Eye (tissue), 1 donor: Measurements from ENCODE around the gene DMPK.
A peak's percentile ranks its signal among the peaks of the same experiment; 100 is the strongest.

Experiments used
- DNase-seq: peaks from one replicate; pipeline ENCODE4 v3.0.0-alpha.2; 2015

The DMPK gene

DNA sequence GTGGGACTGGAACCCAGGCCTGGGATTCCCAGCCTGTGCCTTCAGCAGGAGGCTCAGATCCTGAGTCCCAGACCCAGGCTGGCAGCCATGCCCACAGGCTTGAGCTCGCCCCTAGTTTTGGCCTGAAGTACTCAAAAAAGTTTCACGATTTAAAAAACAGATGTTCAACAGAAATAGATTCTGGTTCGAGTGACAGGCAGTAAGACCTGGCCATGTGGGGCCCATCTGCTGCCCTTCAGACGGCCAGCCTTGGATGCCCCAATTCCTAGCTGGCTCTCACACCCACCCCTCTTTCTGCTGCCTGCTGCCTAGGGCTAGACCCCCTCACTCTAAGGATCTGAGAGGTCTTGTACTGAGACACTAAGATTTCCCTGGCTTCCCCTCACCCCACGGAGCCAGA, 2.8 kb upstream of the DMPK start:
- DNase-seq, result no peak

- DNase-seq, result no peak
These were observed 1.8 kb upstream of the DMPK start for GRCh38 chr19:45784096-45784495.

GRCh38 chr19:45782820-45783785, 813 bp upstream of the DMPK start:
- DNase-seq, result no peak

GRCh38 chr19:45781214-45782161, 802 bp downstream of the DMPK start:
- DNase-seq, result no peak

DNA sequence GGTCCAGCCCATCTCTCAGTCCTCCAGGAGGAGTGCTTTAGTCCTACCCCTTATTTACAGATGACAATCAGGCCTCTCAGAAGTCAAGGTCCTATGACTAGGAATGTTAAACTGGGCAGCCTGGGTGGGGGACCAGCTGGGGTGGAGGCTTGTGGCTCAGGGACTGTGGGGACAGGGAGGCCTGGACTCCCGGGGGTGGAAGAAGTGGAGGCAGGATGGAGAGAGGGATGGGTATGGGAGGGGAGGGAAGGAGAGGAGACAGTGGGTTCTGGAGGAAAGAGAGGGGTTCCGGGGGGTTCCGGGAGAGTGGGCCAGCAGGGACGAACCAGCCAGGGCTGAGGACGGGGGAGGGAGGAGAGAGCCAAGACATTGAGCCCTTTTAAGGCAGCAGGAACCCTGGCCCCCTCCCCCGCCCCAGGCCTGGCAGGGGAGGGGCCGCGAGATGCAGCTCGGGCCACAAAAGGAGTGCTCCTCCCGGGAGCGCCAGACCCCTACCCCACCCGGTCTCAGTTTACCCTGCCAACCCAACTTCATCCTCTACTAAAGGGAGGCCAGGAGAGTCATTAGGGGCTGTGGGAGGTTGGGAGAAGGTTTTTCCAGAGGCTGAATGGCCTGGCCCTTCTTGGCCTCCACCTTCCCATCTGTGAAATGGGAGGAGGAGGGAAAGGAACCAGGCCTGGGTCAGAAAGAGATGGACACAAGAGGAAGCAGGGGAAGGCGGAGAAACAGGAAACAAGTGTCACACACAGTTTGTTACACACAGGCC, 1.7 kb downstream of the DMPK start:
- DNase-seq, result no peak

DNA sequence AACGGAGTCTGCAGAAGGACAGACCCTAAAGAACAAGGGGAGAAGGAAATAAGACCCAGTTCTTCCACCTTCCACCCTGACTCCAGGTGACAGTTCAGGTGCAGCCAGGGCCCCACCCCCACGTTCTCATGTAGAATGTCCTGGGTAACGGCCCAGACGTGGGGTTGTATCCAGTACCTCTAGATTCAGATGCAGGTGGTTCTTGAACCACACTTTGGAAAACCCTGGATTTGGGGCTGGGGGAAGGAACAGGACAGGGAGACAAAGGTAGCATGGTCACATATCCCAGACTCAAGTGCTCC, 2.2 kb downstream of the DMPK start:
- no peak for DNase-seq

GRCh38 chr19:45779231-45780145, 2.8 kb downstream of the DMPK start:
- peak; percentile 93 for DNase-seq

GRCh38 chr19:45778010-45778661, 4.2 kb downstream of the DMPK start:
- no peak for DNase-seq

DNA sequence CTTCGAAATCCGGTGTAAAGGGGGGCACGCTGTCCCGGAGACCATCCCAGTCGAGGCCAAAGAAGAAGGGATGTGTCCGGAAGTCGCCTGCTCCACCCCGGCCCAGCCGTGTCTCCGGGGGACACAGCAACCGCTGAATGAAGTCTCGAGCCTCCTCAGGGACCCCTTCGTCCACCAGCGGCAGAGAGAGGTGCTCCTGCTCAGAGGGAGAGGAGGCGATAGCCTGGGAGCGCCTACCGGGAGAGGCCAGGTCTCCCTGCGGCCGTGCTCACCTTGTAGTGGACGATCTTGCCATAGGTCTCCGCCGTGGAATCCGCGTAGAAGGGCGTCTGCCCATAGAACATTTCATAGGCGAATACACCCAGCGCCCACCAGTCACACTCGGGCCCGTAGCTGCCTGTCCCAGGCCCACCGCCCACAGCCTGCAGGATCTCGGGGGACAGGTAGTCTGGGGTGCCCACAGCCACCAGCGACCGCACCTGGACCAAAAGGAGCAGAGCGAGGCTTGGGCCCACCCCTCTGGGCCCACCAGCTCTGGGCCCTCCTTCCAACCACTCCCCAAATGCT, 4.8 kb downstream of the DMPK start:
- DNase-seq, result no peak

DNA sequence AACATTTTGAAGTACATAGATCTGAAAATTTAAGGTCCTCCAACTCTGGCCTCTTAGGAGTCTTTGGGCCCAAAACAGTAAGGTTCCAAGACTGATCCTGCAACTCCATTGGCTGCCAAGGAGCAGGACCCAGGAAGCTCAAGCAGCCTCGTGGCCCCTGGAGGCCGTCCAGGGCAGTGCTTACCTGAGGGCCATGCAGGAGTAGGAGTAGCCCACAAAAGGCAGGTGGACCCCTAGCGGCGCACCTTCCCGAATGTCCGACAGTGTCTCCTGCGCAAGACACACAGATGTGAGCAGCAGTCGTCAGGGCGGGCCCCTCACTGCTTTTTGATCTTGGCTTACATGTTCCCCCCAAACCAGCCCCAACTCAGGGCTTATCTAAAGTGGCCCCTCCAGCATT, 7.5 kb downstream of the DMPK start:
- no peak for DNase-seq

DNA sequence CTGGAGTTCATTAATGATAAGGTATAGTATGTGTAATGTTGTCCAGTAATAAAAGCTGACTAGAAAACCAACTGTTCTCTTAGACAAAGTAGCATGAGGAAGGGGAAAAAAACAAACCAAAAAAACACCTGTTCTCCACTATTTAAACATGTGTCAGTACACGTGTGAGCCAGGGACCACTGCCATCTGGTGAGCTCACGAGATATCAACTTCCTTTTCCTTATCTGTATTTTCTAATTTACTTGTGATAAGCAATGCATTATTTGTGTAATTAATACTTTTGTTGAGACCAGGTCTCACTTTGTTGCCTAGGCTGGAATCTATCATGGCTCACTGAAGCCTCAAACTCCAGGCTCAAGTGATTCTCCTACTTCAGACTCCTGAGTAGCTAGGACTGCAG, 8.9 kb downstream of the DMPK start:
- DNase-seq, result no peak

- DNase-seq, result no peak
These were observed 9.4 kb downstream of the DMPK start for GRCh38 chr19:45772912-45773311.

DNA sequence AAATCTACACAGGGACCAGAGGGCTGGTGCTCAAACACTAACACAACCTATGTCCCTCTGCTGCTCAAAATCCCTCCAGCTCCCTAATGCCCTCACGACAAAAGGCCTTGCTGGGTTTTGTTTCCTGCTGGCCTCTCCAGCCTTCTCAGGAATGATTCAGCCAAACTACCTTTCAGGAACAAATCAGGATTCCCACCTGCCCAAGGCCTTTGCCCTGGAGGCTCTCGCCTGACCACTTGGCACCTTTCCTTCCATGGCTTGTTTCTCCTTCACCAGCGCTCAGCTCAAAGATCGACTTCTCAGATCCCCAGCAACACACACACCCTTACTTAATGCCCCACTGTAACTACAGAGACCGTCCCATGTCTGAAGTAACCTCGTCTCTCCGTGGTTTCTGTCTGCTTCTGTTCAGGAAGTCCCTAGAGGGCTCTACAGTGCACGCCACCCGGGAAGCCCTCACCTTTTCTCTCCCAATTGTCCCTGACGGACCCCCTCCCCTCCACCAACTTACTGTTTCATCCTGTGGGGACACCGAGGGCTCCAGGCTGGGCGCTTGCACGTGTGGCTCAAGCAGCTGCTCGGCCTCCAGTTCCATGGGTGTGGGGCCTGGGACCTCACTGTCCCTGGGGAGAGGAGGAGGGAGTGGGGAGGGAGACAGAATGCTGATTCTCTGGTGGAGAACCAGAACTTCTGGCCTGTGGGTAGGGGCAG, 10.0 kb downstream of the DMPK start:
- no peak for DNase-seq

- DNase-seq, result no peak
These were observed 10.9 kb downstream of the DMPK start for GRCh38 chr19:45771311-45771933.

DNA sequence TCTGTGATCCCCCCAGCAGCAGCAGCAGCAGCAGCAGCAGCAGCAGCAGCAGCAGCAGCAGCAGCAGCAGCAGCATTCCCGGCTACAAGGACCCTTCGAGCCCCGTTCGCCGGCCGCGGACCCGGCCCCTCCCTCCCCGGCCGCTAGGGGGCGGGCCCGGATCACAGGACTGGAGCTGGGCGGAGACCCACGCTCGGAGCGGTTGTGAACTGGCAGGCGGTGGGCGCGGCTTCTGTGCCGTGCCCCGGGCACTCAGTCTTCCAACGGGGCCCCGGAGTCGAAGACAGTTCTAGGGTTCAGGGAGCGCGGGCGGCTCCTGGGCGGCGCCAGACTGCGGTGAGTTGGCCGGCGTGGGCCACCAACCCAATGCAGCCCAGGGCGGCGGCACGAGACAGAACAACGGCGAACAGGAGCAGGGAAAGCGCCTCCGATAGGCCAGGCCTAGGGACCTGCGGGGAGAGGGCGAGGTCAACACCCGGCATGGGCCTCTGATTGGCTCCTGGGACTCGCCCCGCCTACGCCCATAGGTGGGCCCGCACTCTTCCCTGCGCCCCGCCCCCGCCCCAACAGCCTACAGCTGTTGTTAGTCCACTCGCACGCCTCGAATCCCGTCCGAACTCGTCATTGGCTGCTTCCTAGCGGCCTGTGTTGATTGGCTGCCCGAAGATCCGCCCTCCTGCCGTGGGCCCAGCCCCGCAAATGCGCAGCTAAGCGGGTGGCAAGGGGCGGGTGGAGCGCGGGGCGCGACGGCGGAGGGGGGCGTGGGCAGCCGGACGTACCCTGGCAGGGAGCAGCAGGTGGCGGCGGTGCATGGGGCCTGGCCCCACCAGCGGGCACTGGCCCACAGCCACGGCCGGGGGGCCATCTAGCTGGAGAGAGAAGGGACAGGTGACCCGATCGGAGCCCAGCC, 11.8 kb downstream of the DMPK start:
- DNase-seq, result peak; percentile 99

GRCh38 chr19:45769821-45770191, 12.5 kb downstream of the DMPK start:
- peak; percentile 88 for DNase-seq

GRCh38 chr19:45768984-45769782, 13.1 kb downstream of the DMPK start, which contains the start of gene SIX5:
SIX5 (minus strand) TSS chr19:45769252; CDS start chr19:45768844, 408 bp downstream.
- DNase-seq, result peak; percentile 100

DNA sequence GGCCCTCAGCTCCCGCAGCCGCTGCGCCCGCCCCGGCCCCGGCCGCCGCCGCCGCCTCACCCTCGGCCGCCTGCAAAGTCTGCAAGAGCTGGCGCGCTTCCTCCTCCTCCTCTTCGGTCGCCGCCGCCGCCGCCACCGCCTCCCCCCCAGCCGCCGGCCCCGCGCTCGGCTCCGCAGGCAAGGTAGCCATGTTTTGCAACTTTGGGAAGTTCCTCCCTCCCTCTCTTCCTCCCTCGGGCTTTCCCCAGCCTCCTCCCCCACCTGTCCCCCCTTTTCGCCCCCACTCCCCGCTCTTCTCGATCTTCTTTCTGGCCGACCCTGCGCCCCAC, 13.7 kb downstream of the DMPK start:
- DNase-seq, result no peak
